Stimulated activated CD8-positive, alpha-beta memory T cell treated with anti-CD3 and anti-CD28 coated beads, Interleukin-4, amount 100 ng/mL, for 48 hours (primary cell): ENCODE results near the gene MED29.
"Not testable (repeated sequence)": the region's sequence is repeated elsewhere in the genome, so short reads cannot be mapped to it uniquely, and the experiment has no call there.

Source experiments
- DNase-seq: peaks from one replicate; pipeline ENCODE4 v3.0.0-alpha.2; 2020

MED29 gene

GRCh38 chr19:39372047-39372802, 19.0 kb upstream of the MED29 start:
- DNase-seq: no peak

- no peak for DNase-seq
These were observed 18.2 kb upstream of the MED29 start for GRCh38 chr19:39372941-39373340.

GRCh38 chr19:39375929-39376328, 15.2 kb upstream of the MED29 start:
- DNase-seq: no peak

GRCh38 chr19:39377373-39378362, 13.5 kb upstream of the MED29 start:
- no peak for DNase-seq

- not testable (repeated sequence) for DNase-seq
These were observed 11.8 kb upstream of the MED29 start for GRCh38 chr19:39379366-39379765.

- DNase-seq: no peak
These were observed 11.2 kb upstream of the MED29 start for GRCh38 chr19:39379865-39380396.

- no peak for DNase-seq
These were observed 10.4 kb upstream of the MED29 start for GRCh38 chr19:39380521-39381502.

- no peak for DNase-seq
These were observed 9.1 kb upstream of the MED29 start for GRCh38 chr19:39381910-39382611.

GRCh38 chr19:39382991-39383828, 8.0 kb upstream of the MED29 start:
- no peak for DNase-seq

- DNase-seq: no peak
These were observed 6.2 kb upstream of the MED29 start for GRCh38 chr19:39384839-39385568.

- DNase-seq: no peak
These were observed 5.4 kb upstream of the MED29 start for GRCh38 chr19:39385629-39386411.

GRCh38 chr19:39386557-39386956, 4.6 kb upstream of the MED29 start:
- no peak for DNase-seq

GRCh38 chr19:39388657-39389056, 2.5 kb upstream of the MED29 start:
- no peak for DNase-seq

DNA sequence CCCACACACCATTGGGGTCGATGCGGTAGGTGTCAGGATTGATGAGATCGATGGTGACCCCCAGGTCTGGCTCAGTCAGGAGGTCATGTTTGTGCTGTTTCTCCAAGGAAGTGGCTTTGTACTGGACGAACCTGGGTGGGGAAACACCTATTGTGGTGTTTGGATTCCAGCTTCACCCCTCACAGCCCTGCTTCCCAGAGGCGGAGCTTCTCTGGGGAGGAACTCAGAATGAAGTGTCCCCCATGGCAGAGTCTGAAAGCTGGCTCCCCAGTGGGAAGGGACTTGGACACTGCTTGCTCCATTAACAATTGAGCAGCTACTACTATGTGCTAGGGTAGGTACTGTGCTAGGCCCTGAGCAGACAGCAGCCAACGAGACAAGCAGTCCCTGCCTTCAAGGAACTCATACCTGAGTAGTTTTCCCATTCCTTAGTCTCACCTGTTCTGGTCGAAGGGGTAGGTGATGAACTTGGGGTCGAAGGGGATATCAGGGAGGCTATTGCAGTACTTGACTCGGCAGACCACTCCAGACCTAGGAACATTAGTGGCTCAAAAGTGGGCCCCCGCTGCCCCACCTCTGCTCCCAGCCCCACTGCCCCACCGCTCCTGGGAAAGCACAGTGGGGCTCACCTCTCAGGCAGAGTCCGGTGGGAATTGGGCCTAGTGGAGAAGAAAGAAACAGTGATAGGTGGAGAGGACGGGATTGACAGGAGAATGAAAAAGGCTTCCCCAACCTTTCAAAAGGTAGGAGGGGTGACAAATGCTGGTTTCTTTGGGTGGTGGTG, 1.4 kb upstream of the MED29 start:
- no peak for DNase-seq

DNA sequence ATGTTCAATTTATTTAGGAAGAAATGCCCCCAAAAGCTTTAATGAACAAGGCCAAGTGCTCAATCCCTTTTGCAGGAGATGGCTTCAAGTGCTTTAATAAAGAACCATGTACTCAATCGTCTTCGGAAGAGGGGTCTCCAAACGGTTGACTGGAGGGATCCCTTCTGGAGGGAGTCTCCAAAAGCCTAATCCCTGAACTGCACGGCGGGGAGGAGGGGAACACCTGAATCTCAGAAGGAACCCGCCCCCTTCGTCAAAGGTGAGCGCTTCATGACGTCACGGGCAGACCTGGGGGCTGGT, 777 bp upstream of the MED29 start:
- DNase-seq: no peak

- DNase-seq: peak; percentile 98
These were observed 6.5 kb downstream of the MED29 start for GRCh38 chr19:39397360-39398296.

DNA sequence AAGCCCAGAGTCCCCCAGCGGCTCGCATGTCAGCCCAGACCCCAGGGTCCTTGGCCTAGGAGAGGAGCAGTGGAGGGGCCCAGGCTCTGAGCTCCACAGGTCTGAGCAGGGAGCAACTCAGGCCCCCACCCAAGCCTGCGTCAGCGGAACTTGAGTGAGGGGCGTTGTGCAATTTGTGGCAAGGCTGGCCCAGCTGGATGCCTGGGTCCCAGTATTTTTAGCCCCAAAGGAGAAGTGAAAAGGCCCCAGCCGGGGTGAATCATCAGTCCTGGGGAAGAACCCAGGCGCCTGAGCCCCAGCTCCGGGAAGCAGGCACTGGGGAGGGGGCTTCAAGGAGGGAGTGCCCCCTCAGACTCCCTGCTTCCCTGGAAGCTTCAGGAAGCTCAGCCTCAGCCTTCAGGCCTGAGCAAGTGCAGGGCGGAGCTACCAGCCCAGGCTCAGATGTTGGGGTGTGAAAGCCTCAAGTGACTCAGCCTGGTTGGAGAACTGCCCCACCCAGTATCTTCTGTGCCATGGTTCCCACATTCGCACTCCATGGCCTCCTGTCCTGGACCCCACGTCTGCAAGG, 7.2 kb downstream of the MED29 start:
- DNase-seq: peak; percentile 73
